AG04450 (cell line): ENCODE data around the gene KBTBD4. TPM values are rescaled to one million over a fixed set of nuclear protein-coding genes. Genes with fewer than 3 reads are reported as not detected.

Experiments
- CTCF ChIA-PET: fragments of 300-600, 350-600 bp; formaldehyde crosslinking; extraction: SDS; loops from one replicate; lab custom pipeline; 2022; ENCODE audit warnings: antibody characterized with exemption, inconsistent platforms; lab: Charles Lee
- POLR2A ChIA-PET: fragments of 350-600 bp; formaldehyde crosslinking; extraction: SDS; loops from one replicate; lab custom pipeline; 2021; ENCODE audit warnings: antibody characterized with exemption, inconsistent platforms; lab: Yijun Ruan, JAX
- DNase-seq: peaks from one replicate; pipeline ENCODE4 v3.0.0-alpha.2; 2011; ENCODE audit warnings: low read depth, low spot score
- H3K27ac ChIP-seq: one replicate; pipeline ENCODE4 v1.5.1; 2012; ENCODE audit warnings: low read depth, low read length, control low read depth
- H3K27me3 ChIP-seq: one replicate; pipeline ENCODE4 v1.6.0; 2012; ENCODE audit warnings: low read length; ENCODE audit not compliant: control insufficient read depth, insufficient read depth
- H3K4me3 ChIP-seq: 2 replicates; pipeline ENCODE4 v1.5.1; 2011; ENCODE audit warnings: mild to moderate bottlenecking, low read depth, low read length, control low read depth
- H3K9me3 ChIP-seq: 2 replicates; pipeline ENCODE4 v1.5.1; 2012; ENCODE audit warnings: low read length; ENCODE audit not compliant: control insufficient read depth, insufficient read depth
- polyA plus RNA-seq: library from polyadenylated mRNA; depleted of rRNA; stranded (reverse); fragments of >200 nt; gene quantifications from 2 replicates; pipeline ENCODE4 v1.2.3, GENCODE V29; 2011
- TF ChIP-seq, protein P1 (sequence below): IDR thresholded peaks from 2 replicates; pipeline ENCODE4 v1.5.1; 2011; ENCODE audit warnings: low read depth, low read length, control low read depth, inconsistent platforms

Gene KBTBD4
- polyA plus RNA-seq, 1 experiment = 20.0 TPM

GRCh38 chr11:47571357-47571729 is 7.4 kb downstream of the KBTBD4 start:
- H3K27me3 ChIP-seq = no peaks in the 10 kb centered on the region
- no peak for DNase-seq
- TF ChIP-seq, protein P1, sequence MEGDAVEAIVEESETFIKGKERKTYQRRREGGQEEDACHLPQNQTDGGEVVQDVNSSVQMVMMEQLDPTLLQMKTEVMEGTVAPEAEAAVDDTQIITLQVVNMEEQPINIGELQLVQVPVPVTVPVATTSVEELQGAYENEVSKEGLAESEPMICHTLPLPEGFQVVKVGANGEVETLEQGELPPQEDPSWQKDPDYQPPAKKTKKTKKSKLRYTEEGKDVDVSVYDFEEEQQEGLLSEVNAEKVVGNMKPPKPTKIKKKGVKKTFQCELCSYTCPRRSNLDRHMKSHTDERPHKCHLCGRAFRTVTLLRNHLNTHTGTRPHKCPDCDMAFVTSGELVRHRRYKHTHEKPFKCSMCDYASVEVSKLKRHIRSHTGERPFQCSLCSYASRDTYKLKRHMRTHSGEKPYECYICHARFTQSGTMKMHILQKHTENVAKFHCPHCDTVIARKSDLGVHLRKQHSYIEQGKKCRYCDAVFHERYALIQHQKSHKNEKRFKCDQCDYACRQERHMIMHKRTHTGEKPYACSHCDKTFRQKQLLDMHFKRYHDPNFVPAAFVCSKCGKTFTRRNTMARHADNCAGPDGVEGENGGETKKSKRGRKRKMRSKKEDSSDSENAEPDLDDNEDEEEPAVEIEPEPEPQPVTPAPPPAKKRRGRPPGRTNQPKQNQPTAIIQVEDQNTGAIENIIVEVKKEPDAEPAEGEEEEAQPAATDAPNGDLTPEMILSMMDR = no peak
- no peak overlapping the region for H3K4me3 ChIP-seq
- ChIA-PET CTCF (interaction anchor here (1.5 kb wide), 1 partner anchor 18 kb away, joined by 4 read pairs; no protein-coding TSS in a partner anchor), POLR2A (no interaction called here)
- H3K9me3 ChIP-seq = no peaks in the 10 kb centered on the region
- H3K27ac ChIP-seq = peak overlapping the region; percentile 11

DNA sequence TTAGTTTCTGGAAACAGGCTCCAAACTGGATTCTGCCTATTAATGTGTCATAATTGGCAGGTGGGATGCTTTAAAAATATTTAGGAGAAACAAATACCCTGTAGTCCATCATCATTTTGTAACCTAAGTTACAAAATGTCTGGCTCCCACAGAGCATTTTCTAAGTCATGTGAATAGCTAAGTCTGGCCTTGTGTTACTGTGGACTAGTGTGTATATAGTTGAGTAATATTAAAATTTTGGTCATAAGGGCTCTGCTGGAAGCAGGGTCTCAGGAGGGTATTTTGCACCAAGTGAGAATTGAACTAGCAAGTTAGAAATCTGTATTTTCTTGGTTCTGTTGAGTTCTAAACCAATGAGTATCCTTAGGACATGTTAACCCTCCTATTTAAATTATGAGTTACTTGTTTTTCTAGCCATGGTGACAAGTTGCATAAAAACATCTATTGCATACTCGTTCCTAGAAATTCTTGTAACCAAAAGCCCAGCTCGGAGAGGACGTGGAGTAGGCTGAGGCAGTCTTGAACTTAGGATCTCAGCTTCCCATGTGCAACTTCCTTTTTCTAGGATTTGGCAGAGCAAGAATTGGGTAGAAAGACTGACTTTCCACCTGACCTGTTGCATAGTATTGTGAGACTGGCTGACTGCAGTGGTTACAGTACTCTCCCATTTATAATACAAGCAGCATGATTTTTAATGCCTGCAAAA is 8.0 kb downstream of the KBTBD4 start:
- POLR2A ChIA-PET = interaction anchor here (0.7 kb wide), 1 partner anchor 8 kb away, joined by 3 read pairs; no protein-coding TSS in a partner anchor

GRCh38 chr11:47569646-47570045 is 9.1 kb downstream of the KBTBD4 start:
- H3K9me3 ChIP-seq = no peaks in the 10 kb centered on the region; the same call in 1 of the 2 replicates
- no peaks in the 10 kb centered on the region for H3K27me3 ChIP-seq
- POLR2A ChIA-PET = interaction anchor here (0.7 kb wide), 1 partner anchor 64 kb away, joined by 7 read pairs; no protein-coding TSS in a partner anchor
- no peak overlapping the region for H3K27ac ChIP-seq
- no peak overlapping the region for H3K4me3 ChIP-seq
- DNase-seq = no peak
- TF ChIP-seq, protein P1 = no peak
- CTCF ChIA-PET = no interaction called here

More for the DNA sequence above, 8.0 kb downstream of the KBTBD4 start:
- Histone ChIP-seq H3K27ac (no peak overlapping the region), H3K9me3 (no peaks in the 10 kb centered on the region; the same call in 1 of the 2 replicates), H3K4me3 (no peak overlapping the region), H3K27me3 (no peaks in the 10 kb centered on the region)
- CTCF ChIA-PET = interaction anchor here (1.5 kb wide), 1 partner anchor 17 kb away, joined by 4 read pairs; no protein-coding TSS in a partner anchor
- TF ChIP-seq, protein P1 = no peak
- DNase-seq = no peak

GRCh38 chr11:47566149-47566698 is 12.5 kb downstream of the KBTBD4 start:
- Histone ChIP-seq H3K27ac (peak overlapping the region; percentile 21), H3K9me3 (no peaks in the 10 kb centered on the region; the same call in 1 of the 2 replicates), H3K27me3 (no peaks in the 10 kb centered on the region), H3K4me3 (peak overlapping the region; percentile 82)
- TF ChIP-seq, protein P1 = no peak
- POLR2A ChIA-PET = interaction anchor here (0.7 kb wide), 1 partner anchor 12 kb away, joined by 4 read pairs; no protein-coding TSS in a partner anchor
- no peak for DNase-seq
- CTCF ChIA-PET = interaction anchor here (1.3 kb wide), 1 partner anchor 13 kb away, joined by 8 read pairs; no protein-coding TSS in a partner anchor
